ENCODE data around the gene PRKAR2A. TPM values are rescaled to one million over a fixed set of nuclear protein-coding genes. Genes with fewer than 3 reads are reported as not detected.
A peak's percentile ranks its signal among the peaks of the same experiment; 100 is the strongest.

PRKAR2A gene
- total and polyA plus RNA-seq, 9 of the 15 experiments (the other 6 are each of a cell fraction or from before 2014, with no cell fraction given): 15.9 to 84.5 (median 37.6) TPM

DNA sequence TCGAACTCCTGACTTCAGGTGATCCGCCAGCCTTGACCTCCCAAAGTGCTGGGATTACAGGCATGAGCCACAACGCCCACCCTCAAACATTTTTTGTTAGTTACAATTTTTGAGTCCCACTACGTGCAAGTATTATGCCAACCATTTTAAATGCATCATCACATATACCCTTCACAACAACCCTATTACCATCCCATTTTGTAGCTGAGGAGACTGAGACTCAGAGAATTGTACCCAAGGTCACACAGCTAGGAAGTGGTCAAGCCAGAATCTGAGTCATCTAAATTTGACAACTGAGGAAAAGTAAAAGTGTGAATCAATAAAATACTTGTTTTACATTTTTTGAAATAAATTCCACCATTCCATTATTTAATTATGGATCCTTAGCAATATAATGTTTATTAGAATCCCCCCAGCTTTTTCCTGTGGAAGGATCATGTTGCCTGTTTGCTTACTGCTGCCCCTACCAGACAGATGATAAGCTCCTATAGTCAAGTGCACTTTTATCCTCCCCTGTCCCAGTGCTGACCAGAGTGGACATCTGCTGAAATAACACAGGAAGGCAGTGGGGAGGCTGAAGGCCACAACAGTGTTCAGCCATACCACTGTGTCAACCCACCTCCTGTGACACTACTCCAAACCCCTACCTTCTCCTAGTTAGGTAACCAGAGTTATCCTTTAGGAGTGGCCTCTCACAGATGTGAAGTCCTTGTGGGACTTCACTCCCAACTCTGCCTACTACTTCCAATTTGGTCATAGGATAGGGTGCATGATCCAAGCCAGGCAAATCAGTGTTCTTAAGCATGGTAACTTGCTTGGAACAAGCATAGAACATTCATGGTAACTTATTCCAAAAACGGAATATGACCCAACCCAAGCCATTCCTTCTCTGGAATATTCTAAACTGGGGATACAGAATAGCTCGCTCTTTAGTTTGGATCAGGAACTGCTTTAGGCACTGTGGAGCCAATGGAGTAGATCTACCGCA is 28.1 kb downstream of the PRKAR2A start:
- H2AFZ ChIP-seq (ENCODE audit: low read depth, low read length): no peak overlapping the region
- DNase-seq (ENCODE audit: extremely low read depth in 1 of 4, low spot score in 3 of 4) (no peak), FAIRE-seq (peak; percentile 51), ATAC-seq (peak; percentile 56; the same call in 2 of the 3 replicates)
- ChIA-PET POLR2A (interaction anchor here (0.5 to 1.1 kb wide), 3 partner anchors 9 to 80 kb away, joined by 3 read pairs; no protein-coding TSS in a partner anchor), CTCF (ENCODE audit: low intra/inter-chr PET ratio) (no interaction called here)
- H3K36me3 ChIP-seq (ENCODE audit: control insufficient read depth, insufficient read depth, low read length): peaks cover 3% of the 10 kb centered on the region; the same call in 1 of the 3 replicates
- in situ Hi-C loops (cut with MboI) (no loop called here), intact Hi-C loops (cut with micrococcal nuclease) (no loop called here)
- H3K4me3 ChIP-seq: no peak overlapping the region
- H3K9me1 ChIP-seq (ENCODE audit: control insufficient read depth, insufficient read depth, low read length): no peaks in the 10 kb centered on the region
- H3K4me2 ChIP-seq (ENCODE audit: insufficient read depth, low read length): no peak overlapping the region
- no peaks in the 10 kb centered on the region for H4K20me1 ChIP-seq (replicated peaks; ENCODE audit: control insufficient read depth, insufficient read depth, low read length)
- TF ChIP-seq BCOR (IDR thresholded peaks at IDR 0.05) (no peak), CREM (IDR thresholded peaks at IDR 0.05; ENCODE audit: low read depth) (no peak), RBM25 (IDR thresholded peaks at IDR 0.05; ENCODE audit: low read depth, low read length, severe bottlenecking) (peak; percentile 55), ESRRA (IDR thresholded peaks at IDR 0.05; ENCODE audit: borderline replicate concordance, low read depth) (peak; percentile 62)
- H3K9ac ChIP-seq (ENCODE audit: insufficient read depth in 1 of 2, low read depth in 2 of 2, low read length in 2 of 2): no peak overlapping the region
- no peaks in the 10 kb centered on the region; a peak in 1 of 5 replicates for H3K4me1 ChIP-seq (replicated peaks in 1 of 2; ENCODE audit: control insufficient read depth in 2 of 2, insufficient read depth in 2 of 2, low read length in 2 of 2)
- 78% methylated on average over 7 of the region's 7 CpGs for WGBS (ENCODE audit: insufficient coverage, low coverage, missing lambda C conversion rate)
- H3K27ac ChIP-seq (ENCODE audit: extremely low read depth, low read depth, low read length): no peak overlapping the region
- H3K9me3 ChIP-seq (replicated peaks; ENCODE audit: control insufficient read depth, insufficient read depth, low read depth, low read length): no peaks in the 10 kb centered on the region
- no TSS peak for BruUV-seq (replicated peaks)
- H3K79me2 ChIP-seq (ENCODE audit: control insufficient read depth, insufficient read depth, low read length): peaks cover 14% of the 10 kb centered on the region; the same call in 2 of the 3 replicates
- no peaks in the 10 kb centered on the region for H3K27me3 ChIP-seq (ENCODE audit: control insufficient read depth in 2 of 2, insufficient read depth in 2 of 2, low read length in 2 of 2)

- in situ Hi-C loops (cut with MboI): no loop called here
- FAIRE-seq (no peak), ATAC-seq (no peak), DNase-seq (ENCODE audit: extremely low read depth in 1 of 4, low spot score in 3 of 4) (no peak)
- H3K9ac ChIP-seq (ENCODE audit: insufficient read depth in 1 of 2, low read depth in 2 of 2, low read length in 2 of 2): no peak overlapping the region
- H3K4me2 ChIP-seq (ENCODE audit: insufficient read depth, low read length): no peak overlapping the region
- BruUV-seq (replicated peaks): no TSS peak
- no peak overlapping the region for H3K27ac ChIP-seq (ENCODE audit: extremely low read depth, low read depth, low read length)
- intact Hi-C loops (cut with micrococcal nuclease): no loop called here
- TF ChIP-seq, protein P1, sequence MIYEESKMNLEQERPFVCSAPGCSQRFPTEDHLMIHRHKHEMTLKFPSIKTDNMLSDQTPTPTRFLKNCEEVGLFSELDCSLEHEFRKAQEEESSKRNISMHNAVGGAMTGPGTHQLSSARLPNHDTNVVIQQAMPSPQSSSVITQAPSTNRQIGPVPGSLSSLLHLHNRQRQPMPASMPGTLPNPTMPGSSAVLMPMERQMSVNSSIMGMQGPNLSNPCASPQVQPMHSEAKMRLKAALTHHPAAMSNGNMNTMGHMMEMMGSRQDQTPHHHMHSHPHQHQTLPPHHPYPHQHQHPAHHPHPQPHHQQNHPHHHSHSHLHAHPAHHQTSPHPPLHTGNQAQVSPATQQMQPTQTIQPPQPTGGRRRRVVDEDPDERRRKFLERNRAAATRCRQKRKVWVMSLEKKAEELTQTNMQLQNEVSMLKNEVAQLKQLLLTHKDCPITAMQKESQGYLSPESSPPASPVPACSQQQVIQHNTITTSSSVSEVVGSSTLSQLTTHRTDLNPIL (CRISPR knock-in tag; IDR thresholded peaks at IDR 0.05): no peak
- TF ChIP-seq CBFB (CRISPR knock-in tag; IDR thresholded peaks at IDR 0.05) (no peak), ZNF778 (CRISPR knock-in tag; IDR thresholded peaks at IDR 0.05) (no peak), DPF2 (IDR thresholded peaks at IDR 0.05) (no peak), POLR2B (IDR thresholded peaks at IDR 0.05; ENCODE audit: low read depth, partially characterized antibody) (no peak), BACH1 (tag; IDR thresholded peaks at IDR 0.05) (no peak), SREBF2 (CRISPR knock-in tag; IDR thresholded peaks at IDR 0.05) (no peak), EHMT2 (IDR thresholded peaks at IDR 0.05) (no peak), POLR2AphosphoS2 (IDR thresholded peaks at IDR 0.05; ENCODE audit: low read length) (no peak), FOXJ2 (tag; IDR thresholded peaks at IDR 0.05) (no peak)
- ChIA-PET POLR2A (no interaction called here), CTCF (ENCODE audit: low intra/inter-chr PET ratio) (no interaction called here)
- 89% methylated on average over 3 of the region's 3 CpGs for WGBS (ENCODE audit: insufficient coverage, low coverage, missing lambda C conversion rate)
- no peak overlapping the region for H3K4me3 ChIP-seq
- H3K27me3 ChIP-seq (ENCODE audit: control insufficient read depth in 2 of 2, insufficient read depth in 2 of 2, low read length in 2 of 2): no peaks in the 10 kb centered on the region
- H3K36me3 ChIP-seq (ENCODE audit: control insufficient read depth, insufficient read depth, low read length): no peaks in the 10 kb centered on the region
- peaks cover 14% of the 10 kb centered on the region; the same call in 2 of the 3 replicates for H3K79me2 ChIP-seq (ENCODE audit: control insufficient read depth, insufficient read depth, low read length)
- H3K9me3 ChIP-seq (replicated peaks; ENCODE audit: control insufficient read depth, insufficient read depth, low read depth, low read length): no peaks in the 10 kb centered on the region
- H3K4me1 ChIP-seq (replicated peaks in 1 of 2; ENCODE audit: control insufficient read depth in 2 of 2, insufficient read depth in 2 of 2, low read length in 2 of 2): peaks cover 0 to 5% of the 10 kb centered on the region in 2 experiments; a peak in 3 of 5 replicates
- no peak overlapping the region for H2AFZ ChIP-seq (ENCODE audit: low read depth, low read length)
- H3K9me1 ChIP-seq (ENCODE audit: control insufficient read depth, insufficient read depth, low read length): no peaks in the 10 kb centered on the region
- no peaks in the 10 kb centered on the region for H4K20me1 ChIP-seq (replicated peaks; ENCODE audit: control insufficient read depth, insufficient read depth, low read length)
Measured at GRCh38 chr3:48811524-48811923, 36.1 kb downstream of the PRKAR2A start.

Measured in K562 (cell line).